GM13976 (cell line): ENCODE results near the gene SMIM32.

Experiments used
- DNase-seq: peaks from one replicate; pipeline ENCODE4 v3.0.0; 2012; ENCODE audit warnings: low spot score
- CTCF ChIP-seq: IDR thresholded peaks from 2 replicates; pipeline ENCODE4 v1.5.1; 2012; ENCODE audit warnings: borderline replicate concordance, mild to moderate bottlenecking; ENCODE audit not compliant: insufficient read depth; ENCODE audit errors: extremely low read depth, missing control alignments, control extremely low read depth
- in situ Hi-C: fragments of 300-500 bp; cut with MboI; formaldehyde crosslinking; loops from one replicate; pipeline ENCODE4 v1.12.0; 2022; ENCODE audit warnings: low sequenced_read_pairs, mixed read lengths, inconsistent platforms; ENCODE audit not compliant: unreplicated experiment

The SMIM32 gene

DNA sequence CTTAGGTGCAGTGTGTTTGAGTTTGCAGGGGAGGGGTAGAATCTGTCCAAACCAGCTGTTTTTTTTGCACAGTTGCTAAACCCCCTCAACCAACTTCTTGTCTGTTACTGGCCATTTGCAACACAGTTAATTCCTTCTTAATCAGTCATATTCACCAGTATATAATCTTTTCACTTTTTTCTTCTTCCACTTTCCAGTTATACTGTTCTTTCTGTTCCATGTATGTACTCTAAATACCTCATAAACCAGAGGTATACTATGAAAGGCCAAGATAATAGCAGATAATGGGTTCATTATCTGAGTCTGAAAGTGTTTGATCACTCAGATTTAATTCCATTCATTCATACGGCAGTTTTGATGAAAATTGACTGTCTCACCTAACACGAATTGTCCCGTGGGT is 49.2 kb downstream of the SMIM32 start:
- in situ Hi-C loops = no loop called here
- no peak for TF ChIP-seq CTCF
- no peak for DNase-seq

DNA sequence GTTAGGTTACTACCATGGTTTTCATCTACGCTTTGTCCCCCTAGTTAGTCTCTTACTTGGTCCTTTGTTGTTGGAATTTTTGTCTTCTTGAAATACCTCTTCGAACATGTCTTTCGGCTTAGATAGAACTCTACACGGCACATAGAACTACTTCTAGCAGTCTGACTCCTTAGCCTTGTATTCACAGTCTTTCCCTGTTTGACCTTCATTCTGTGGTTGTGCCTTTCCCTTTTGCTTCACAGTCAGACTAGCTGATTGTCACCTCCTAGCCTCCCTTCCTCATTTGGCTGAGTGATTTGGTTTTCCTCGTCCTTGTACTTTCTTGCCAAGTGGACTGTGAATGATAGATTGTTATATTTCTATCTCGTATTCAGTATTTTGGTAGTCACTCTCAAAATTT is 49.6 kb downstream of the SMIM32 start:
- TF ChIP-seq CTCF = no peak
- in situ Hi-C loops = no loop called here
- no peak for DNase-seq

- in situ Hi-C loops = no loop called here
- DNase-seq = no peak
- TF ChIP-seq CTCF = no peak
Measured at GRCh38 chr5:136141561-136141960, 51.4 kb downstream of the SMIM32 start.
